NCI-H69 (cell line): ENCODE data around the gene COLEC12.
"Not testable (repeated sequence)": the region's sequence is repeated elsewhere in the genome, so short reads cannot be mapped to it uniquely, and the experiment has no call there.

Source experiments
- DNase-seq: peaks from one replicate; lab custom pipeline; 2025; lab: John Stamatoyannopoulos, UW

COLEC12 gene

DNA sequence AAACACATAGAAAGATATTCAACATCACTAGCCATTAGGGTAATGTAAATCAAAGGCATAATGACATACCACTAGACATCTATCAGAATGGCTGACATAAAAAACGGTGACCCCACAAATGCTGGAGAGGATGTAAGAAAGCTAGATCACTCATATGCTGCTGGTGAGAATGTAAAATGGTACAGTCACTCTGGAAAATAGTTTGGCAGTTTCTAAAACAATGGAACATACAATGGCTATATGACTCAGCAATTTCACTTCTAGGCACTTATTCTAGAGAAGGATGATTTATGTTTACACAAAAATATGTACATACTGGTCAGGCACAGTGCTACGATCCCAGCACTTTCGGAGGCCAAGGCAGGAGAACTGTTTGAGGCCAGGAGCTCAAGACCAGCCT, 87.3 kb downstream of the COLEC12 start:
- DNase-seq: peak; percentile 65

DNA sequence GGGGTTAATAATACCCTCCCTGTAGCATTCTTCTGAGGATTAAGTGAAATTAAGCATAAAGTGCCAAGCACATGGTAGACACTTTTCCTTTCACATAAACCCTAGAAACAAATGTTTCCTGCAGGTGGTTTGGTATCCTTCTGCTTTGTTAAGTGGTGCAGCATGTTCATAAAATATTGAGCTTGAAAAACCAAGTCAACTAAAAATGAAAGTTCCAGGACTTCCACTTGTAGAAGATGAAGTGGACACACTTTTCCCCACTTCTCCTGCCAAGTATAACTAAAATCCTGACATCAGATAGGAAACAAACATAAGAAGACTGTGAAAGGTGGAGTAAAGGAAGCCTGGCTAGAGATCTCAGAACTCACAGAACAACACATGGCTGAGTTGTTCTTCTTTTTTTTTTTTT, 90.5 kb downstream of the COLEC12 start:
- DNase-seq: peak; percentile 21

DNA sequence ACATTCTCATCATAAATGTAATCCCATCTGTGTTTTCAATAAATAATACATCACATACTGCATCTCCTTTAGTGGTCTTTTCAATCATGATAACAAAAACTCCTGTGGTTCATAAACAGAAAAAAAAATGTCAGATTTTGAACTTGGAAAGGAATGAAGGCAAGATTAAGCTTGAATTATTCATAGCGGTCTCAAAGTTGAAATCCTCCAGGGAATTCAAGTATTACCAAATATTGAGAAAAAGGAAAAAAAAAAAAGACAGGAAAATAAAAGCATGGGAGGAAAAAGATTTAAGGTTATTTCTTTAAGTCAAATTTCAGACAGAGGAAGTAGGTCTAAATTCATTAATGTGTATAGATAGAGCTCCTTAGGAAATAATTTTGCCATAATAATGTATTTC, 92.1 kb downstream of the COLEC12 start:
- no peak for DNase-seq

DNA sequence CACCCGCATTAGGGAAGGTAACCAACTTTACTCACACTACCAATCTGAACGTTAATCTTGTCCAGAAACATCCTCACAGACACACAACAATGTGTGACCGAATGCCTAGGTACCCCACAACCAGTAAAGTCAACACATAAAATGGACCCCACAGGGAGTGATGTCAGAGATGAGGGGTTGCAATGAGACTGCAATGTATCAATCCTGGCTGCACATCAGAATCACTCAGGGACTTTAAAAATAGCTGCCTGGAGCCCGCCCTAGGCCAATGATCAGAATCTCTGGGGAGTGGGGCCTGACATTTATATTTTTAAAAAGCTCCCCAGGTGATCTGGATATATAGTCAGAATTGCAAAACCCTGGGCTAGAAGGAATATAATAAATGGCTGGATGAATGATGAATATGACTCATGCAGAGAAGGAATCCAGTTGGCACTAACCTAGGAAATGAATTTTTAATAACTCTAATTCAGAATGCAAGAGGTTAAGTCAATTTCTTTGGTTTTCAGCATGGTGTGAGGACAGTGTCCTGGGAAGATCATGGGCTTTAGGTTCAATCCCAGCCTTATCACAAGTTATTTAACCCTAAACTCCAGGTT, 92.8 kb downstream of the COLEC12 start:
- no peak for DNase-seq

DNA sequence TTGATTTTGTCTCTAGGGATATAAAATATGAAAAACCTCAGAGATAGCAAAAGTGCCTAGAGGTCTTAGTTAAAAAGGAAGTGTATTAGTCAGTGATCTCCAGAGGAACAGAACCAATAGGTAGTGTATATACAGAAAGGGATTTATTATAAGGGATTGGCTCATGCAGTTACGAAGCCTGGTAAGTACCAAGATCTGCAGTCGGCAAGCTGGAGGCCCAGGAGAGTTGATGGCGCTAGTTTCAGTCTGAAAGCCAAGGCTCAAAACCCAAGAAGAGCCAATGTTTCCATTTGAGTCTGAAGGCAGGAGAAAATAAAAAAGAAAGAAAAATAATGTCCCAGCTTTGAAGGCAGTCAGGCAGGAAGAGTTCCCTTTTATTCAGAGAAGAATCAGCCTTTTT, 93.3 kb downstream of the COLEC12 start:
- DNase-seq: no peak

DNA sequence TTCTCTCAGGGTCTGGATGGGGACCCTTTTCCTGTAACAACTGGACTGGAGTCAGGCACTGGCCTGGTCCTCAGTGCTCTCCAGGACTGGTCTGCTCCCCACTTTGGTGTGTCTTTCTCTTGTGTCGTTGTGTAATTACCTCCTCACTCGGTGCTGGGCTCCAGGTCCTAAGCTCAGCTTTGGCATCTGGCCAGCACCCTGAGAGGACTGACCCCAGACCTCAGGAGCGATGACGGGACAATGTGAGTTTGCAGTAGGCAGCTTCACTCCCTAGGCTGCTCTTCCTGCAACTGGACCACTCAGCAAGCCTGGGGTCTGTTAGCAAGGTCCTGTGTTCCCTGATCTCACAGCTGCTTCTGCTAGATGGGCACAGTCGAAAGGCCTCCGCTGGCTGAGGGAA, 93.8 kb downstream of the COLEC12 start:
- no peak for DNase-seq

DNA sequence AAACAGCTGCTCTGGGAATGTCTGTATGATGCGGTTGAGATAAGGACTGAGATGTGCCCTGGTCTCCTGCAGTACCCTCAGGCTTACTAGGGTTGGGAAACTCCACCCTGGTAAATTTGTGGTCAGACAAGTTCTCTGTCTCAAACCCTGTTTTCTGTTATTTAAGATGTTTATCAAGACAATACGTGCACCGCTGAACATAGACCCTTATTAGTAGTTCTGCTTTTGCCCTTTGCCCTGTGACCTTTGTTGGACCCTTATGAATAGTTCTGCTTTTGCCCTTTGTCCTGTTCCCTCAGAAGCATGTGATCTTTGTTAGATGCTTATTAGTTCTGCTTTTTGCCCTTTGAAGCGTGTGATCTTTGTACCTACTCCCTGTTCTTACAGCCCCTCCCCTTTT, 95.5 kb downstream of the COLEC12 start:
- DNase-seq: not testable (repeated sequence)

DNA sequence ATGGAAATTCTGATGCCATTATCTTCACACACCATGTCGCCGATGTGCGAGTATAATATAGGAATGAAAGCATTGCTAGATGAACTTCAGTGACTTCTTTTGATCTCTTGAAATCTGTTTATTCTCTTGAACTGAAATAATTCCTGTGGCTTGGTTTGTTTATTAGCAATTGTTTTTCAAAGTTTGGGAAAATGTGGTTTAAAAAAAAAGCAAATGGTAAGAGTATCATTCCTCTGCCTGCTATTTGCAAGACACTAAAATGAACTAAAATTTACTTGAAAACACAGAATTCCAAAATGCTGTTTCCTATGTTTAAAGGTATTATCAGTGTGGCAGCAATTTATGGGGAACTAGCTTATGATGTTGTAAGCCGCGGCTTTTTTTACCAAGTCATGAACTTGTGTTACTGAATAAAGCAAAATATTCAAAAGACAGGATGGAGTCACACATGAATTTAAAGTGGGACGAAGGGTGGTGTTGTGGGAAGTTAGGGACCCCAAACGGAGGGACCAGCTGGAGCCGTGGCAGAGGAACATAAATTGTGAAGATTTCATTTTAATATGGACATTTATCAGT, 96.4 kb downstream of the COLEC12 start:
- DNase-seq: no peak

DNA sequence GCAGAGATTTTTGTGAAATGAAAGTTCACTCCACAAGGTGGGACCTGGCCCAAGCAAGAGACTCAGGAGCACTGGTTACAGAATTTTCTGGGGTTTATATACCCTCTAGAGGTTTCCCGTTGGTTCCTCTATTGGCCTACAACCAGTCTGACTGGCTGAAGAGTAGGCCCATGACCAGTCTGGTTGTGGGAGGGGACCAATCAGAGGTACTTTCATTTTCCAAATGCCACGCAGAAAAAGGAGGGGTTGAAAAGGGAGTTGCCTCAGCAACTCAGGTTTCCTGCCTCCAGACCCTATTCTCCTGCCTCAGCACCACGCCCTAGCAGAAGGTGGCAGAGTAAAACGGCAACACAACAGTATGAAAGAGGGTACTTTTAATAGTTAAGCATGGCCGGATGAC, 98.4 kb downstream of the COLEC12 start:
- DNase-seq: no peak

DNA sequence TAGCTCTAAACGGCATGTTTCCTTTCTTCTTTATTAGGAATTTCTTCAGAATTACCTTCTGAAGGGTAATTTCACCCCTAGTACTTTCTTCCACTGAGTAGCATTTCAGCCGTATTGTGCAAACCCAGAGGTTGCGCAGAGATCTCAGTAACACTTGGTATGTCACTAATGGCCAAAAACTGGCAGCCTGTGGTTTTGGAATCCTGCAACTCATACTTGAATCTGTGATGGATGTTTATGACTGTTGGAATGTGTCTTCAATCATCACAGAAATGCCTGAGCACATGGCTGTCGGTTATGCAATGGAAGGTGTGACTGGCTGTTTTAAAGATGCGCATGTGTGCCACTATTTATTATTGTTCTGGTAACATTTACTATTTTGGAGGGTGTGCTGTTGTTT, 100.0 kb downstream of the COLEC12 start:
- DNase-seq: no peak

DNA sequence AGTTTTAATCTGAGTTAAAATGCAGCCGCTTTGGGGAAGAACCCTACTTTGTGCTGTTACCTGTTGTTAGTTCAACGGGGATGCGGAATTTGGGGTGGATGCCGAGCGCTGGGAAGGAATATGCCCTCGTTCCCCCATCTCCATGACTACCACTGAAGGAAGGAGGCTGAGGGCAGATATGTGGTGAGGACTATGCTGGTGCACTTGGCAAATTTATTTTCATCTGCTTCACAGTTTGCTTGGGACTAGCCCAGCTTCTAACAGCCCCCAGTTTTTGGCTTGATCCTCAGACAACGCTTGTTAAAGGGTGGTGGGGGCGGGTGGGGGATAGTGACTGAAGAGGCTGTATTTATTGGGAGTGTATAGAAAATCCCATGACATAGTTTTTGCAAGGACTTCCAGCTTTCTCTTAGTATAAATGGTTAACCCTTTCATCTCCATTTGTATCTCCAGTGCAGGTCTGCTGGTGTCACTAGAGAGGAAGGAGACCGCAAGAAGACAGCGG, 100.8 kb downstream of the COLEC12 start:
- no peak for DNase-seq

DNA sequence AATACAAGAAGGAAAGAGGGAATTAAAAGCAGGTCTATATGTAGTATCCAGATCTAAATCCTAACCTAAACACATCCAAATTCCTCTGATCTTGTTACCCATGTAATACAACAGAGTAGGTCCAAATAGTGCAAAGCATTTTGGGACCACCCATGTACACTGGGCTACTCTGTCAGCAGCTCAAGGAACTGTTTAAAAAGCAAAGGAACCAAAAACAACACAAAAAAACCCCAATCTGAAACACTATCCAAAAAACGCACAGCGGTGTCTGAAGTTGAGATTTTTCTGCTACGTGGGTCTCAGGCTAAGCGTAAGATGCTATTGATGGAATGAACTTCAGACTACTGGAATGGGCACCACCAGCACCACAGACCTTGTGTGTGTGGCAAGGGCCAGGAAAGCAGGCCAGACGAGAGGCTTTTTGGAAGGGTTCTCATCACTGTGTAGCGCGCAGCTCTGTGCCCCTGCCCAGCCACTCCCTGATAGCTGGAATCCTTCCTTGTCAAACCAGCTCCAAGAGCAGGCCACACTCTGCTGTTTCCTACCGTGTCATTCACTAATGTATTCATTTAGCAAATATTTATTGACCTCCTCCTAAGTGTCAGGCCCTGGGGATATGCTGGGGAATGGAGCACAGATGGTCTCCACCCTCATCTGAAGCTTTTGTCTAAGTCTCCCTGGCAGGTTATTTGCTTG, 101.4 kb downstream of the COLEC12 start:
- peak; percentile 99 for DNase-seq

DNA sequence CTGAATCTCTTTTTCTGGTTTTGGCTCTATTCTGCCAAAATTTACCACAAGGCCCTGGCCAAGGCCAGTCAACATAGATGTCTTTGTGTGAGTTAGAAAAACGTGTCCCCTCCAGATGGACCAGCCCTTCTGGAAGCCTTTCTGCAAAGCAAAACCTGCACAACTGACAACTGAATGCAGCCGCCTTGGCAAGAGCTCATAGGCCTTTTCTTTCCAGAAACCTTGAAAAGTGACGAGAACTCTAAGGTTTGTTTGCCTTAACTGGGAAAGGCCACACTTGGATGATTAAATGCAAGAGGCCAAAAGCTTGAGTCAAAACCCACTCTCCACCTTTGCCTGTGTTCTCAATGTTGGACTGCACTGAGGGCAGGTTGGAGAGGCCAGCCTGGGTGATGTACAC, 103.9 kb downstream of the COLEC12 start:
- DNase-seq: peak; percentile 37

DNA sequence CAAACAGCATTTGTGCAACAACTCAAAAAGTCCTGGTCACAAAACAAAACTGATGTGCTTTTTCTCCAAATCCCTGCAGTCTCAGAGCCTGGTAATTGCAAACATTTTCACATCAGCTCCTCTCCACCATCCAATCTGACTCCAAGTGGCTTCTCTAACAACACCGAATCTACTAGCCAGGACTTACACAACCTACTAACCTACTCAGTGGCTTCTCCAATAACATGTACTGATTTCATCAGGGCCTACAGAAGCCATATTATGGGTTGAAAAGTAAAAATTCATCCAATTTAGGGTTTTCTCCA, 104.3 kb downstream of the COLEC12 start:
- DNase-seq: no peak

DNA sequence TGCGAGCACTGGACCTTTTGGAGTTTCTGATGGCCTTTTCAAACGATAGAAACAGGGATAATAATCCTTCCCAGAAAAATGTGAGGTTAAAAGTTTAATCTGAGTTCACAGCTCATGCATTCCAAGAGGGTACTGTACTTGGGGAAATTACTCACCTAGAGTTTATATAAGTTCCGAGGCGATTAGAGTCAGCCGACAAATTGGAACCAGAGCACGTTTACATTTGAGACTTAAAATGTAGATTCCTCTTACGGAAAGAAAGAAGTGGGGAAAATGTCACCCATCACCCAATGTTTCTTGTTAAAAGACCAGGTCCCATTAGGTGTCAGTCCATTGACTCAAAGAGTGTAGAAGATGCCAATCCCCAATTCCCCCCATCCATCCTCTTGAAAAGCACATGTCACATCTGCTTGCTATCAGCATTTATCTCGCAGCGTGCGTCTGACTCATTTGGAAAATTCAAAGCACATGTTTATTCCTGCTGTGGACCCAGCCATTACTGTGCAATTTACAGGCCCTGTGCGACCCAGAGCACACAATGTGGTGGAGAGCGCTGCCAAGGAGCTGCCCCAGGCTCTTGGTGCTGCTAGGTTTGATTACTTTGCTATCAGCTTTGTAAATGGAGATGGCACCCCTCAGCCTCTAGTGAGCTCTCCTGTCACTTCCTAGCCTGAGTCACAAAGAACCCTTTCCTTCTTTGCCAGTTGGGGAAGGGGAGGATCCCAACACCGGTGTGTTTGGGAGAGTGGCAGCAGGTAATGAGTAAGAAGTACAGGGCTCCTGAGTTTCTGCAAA, 104.8 kb downstream of the COLEC12 start:
- peak; percentile 100 for DNase-seq

DNA sequence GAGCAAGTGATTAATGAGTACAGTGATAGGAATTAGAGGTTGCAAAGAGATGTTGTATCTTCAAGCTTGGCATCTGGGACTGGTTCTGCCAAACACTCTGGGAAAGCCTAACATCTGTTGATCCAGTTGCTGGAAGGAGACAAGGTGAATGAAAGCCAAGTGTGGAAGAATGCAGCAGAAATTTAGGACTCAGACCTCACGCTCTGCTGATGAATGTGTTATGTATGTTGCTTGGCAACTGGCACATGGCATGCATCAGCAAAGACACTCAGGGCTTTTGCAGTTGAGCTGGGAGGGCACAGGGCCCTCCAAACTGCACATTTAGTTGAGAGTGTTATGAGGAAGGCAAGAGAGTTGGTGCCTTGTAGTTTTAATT, 105.5 kb downstream of the COLEC12 start:
- DNase-seq: peak; percentile 71

DNA sequence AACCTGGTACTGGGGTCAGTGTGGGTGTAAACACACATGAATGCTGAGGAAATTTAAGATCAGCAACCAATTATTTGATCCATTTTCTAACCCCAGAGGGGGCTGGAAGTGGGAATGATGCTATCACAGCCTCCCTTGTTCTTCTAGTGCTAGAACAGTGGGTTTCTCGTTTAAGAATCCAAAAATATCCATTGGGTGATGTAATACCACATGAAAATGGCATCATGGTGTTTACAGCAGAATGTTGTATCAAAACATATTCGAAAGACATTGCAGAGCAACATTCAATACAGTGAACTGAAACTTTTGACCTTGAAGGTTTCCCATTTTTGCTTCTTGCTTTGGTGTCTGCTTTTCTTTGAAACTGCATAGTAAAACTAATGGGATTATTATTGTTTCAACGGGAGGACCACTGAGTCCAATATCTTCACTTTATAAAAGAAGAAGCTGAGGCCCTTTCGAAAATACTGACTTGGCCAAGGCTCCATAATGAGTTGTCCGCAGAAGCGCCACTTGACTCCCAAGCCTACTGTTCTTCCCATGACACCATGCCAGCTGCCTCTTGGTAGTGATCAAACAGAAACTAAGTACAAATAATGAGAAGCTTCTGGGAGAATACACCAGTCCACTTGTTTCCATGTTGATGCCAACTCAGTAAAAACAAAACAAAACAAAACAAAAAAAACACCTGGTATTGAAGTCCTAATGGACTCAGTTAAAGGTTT, 106.1 kb downstream of the COLEC12 start:
- peak; percentile 71 for DNase-seq

DNA sequence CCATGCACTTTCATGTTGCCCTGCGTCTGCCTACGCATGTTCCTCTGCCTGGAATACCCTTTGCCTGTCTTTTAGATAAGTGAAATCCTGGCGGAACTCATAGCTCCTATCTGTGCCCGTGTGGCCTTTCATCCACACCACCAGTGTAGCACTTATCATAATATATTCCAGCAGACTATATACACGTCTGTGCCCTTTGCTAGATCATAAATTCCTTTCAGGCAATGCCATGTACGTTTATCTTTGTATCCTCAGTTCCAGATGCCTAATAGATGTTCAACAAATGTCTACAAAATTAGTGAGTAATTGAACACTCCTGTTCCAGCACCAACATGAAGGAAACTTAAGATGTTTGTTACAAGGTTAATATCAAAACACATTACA, 106.9 kb downstream of the COLEC12 start:
- peak; percentile 50 for DNase-seq

DNA sequence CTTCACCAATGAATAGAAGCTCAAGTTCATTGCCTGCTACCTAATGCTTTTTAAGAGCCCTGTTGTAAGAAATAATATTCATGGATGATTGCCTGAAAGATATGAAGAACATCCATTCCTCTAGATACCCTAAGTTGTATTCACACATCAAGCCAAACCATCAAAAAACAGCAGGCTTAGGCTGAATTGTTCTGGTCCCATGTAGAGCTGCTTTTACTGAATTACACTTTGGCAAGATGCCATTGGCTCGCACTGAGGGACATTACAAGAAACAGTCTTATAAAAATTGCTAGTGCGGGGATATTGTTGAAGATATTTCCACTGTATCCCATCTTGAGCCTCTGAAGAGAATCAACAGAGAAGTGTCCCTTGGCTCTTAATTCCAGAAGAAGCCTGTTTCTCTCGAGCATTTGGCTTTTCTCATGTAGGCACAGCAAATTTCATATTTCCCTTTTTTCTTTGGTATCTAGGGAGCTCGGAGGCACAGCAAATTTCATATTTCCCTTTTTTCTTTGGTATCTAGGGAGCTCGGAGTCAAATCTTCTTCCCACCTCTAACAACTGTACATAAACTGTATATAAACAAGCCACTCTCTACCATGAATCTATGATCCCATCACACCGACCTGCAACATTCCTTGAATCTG, 107.5 kb downstream of the COLEC12 start:
- peak; percentile 64 for DNase-seq

DNA sequence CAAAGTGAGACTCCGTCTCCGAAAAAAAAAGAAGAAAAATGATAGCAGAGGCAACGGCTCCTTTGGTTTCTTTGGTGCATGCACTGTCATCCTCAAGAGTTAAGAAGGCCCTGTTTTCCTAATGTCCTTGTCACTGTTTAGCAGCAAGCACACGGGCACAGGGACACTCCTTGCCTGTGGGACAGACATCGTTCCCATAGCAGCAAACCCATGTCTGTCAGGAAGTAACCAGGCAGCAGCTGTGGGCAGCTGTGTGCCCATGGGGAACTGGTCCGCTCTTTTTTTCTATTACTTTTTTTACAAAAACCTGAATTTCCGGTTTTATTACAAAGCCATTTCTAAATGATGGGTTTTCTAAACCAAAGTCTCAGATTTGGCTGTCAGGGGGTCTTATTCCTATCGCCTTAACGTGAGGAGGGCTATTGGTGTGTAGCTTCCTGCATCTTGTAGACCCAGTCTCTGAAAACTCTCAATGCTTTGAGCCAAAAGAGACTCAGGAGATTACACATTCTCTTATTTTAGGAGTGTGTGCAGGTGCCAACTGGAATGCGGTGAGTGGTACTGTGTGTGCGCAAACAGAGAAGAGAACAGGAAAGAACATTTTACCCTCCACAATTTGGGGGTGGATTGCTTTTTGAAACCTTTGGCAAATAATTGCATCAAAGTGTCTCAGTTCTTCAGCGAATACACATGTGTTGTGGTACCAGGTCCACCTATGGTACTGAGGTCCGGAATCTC, 109.6 kb downstream of the COLEC12 start:
- DNase-seq: no peak
